Inflammatory macrophage treated with lipopolysaccharide for 1 hour (primary cell): ENCODE results near the gene CCL5.

Source experiments
- DNase-seq, 2 donors: peaks; one replicate each; pipeline ENCODE4 v3.0.0-alpha.2; 2020 to 2022

Gene CCL5

GRCh38 chr17:35879773-35880654 lies at the start of gene CCL5:
Gene CCL5, minus strand, starts transcription at chr17:35880360.
- DNase-seq: peak; percentile 91 to 92

DNA sequence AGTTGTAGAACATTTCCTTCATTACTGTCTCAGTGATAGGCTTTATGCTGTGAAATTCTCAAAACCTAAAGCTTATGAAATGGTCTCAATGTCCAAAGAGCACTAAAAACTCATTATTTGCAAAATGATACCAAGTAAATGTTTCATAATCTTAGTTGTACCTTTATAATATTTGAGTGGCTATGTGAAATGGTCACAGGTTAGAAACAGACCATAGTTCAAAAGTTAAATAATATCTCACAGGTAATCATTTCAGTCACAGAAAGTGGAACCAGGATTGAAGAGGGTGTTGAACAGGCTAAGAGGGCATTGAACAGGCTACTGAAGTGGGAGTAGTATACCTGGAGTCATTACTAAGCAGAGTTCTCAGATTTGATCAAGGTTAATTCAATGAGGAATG lies 47.6 kb upstream of the CCL5 start:
- no peak for DNase-seq

GRCh38 chr17:35923609-35924114 lies 43.5 kb upstream of the CCL5 start:
- no peak for DNase-seq

- DNase-seq: no peak
Observed at GRCh38 chr17:35920229-35920628, 40.1 kb upstream of the CCL5 start.

DNA sequence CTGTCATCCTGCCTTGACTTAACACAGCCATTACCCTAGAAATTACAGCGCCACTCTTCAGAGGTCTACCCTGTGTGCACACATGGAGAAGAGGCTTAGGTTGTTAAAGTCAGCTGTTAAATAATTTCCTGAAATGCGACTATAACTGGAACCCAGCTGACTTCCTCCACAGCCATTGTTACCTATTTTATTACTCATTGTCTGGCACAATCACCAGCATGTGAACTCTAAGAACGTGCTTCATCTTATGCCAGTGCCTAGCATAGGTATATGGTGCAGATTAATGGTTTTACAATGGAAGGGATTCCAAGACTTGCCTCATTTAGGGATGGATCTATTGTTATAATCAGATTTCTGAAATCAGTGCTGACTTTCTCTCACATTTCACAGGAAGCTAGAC lies 38.5 kb upstream of the CCL5 start:
- DNase-seq: peak in 1 of 2 donors; percentile 8

- DNase-seq: no peak
Observed at GRCh38 chr17:35917519-35918213, 37.5 kb upstream of the CCL5 start.

DNA sequence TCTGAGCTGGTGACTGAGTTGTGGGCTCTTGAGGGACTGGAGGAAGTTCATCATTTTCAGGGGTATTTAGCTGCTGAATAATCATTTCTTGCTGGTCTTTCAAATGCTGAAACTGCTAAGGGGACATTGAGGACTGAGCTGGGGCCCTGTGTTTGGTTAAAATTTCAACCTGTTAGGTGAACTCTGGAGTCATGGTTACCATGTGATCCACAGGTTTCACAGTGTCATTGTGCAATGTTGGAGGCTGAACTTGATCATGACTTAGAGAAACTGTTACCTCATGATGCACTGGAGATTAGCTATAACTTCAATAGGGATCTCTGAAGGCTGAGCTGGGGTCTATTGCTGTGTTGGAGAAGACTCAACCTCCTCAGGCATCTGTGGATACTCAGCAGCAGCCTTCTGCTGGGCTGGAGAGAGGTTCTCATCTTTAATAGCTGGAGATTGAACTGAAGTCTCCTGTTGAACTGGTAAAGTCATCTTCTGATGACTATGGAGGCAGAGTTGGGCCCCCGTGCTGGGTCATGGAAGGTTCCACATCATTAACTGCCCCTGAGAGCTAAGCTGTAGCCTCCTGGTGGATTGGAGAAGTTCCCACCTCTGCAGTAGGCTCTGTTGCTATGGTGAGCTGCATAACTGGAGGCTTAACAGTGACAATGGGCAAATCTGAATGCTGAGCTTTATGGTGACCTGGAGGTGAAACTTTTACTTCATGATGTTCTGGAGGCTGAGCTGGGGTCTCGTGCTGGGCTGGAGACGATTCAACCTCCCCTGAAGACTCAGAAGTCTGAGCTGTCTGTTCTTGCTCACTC lies 35.2 kb upstream of the CCL5 start:
- DNase-seq: no peak

DNA sequence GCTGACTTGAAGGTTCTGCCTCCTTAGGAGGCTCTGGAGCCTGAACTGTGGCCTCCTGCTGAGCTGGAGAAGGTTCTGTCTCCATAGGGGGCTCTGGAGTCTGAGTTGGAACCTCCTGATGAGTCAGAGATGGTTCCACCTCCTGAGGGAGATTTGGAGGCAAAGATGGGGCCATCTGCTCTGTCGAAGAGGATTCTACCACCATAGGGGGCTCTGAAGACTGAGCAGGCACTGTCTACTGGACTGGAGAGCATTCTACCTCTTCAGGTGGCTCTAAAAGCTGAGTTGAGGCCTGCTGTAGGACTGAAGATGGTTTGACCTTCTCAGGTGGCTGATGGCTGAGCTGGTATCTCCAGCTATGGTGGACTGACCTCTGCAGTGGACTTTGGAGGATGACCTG lies 34.2 kb upstream of the CCL5 start:
- DNase-seq: no peak

DNA sequence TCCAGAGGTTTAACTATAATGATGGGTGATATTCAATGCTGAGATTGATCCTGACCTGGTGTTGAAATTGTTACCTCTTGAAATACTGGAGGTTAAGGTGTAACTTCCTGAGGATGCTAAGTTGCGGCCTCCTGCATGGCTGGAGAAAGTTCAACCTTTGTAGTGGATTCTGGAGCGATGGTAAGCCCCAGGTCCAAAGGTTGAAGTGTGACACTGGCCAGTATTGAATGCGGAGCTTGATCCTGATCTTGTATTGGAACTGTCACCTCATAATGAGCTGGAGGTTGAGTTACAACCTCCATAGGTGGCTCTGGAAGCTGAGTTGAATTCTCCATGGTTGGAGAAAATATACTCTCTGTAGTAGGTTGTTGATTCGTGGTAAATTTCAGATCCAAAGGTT lies 33.4 kb upstream of the CCL5 start:
- no peak for DNase-seq

DNA sequence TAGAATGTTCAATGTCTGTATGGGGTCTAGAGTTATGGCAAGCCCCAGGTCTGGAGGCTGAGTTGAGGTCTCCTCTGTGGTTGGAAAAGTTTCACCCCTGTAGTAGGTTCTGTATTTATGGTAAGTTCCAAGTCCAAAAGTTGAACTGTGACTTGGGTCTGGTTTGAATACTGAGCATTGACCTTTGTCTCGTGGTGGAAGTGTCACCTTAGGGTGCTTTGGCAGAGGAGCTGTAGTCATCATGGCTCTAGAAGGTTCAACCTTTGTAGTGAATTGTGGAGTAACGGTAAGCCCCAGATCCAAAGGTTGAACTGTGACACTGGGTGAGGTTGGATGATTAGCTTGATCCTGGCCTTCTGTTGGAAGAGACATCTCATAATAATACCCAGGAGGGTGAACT lies 32.8 kb upstream of the CCL5 start:
- DNase-seq: no peak

DNA sequence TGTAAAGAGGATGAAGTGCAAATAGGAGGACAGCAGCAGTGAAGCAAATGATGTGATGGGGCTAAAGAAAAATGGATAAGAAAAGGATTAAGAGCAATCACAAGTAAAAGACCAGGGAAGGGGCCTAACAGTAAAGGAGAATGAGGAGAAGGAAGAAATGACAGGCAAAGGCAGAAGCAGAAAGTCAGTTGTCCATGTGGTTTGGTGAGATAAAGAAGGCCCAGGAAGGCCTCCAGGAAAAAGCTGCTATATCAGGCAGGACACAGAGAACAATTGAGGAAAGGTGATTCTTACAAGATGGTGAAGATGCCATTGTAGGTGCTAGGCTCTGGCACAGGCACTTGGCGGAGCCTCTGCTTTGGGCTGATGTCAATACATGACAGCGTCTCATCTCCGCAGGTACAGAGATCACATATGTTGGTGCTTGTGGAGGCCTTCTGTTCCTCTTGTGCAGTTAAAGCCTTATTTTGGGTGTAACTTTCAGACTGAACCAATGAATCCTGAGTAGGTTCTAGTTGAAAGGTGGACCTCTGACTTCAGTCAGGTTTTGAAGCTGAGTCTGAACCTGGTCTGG lies 32.3 kb upstream of the CCL5 start:
- DNase-seq: no peak

DNA sequence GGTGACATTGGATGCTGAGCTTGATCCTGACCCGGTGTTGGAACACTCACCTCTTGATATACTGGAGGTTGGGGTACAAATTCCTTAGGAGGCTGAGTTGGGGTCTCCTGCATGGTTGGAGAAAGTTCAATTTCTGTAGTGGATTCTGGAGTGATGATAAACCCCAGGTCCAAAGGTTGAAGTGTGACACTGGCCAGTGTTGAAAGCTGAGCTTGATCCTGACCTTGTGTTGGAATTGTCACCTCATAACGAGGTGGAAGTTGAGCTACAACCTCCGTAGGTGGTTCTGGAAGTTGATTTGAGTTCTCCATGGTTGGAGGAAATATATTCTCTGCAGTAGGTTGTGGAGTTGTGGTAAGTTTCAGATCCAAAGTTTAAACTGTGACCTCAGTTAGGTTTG lies 29.2 kb upstream of the CCL5 start:
- DNase-seq: no peak

GRCh38 chr17:35907691-35908090 lies 27.5 kb upstream of the CCL5 start:
- DNase-seq: no peak

DNA sequence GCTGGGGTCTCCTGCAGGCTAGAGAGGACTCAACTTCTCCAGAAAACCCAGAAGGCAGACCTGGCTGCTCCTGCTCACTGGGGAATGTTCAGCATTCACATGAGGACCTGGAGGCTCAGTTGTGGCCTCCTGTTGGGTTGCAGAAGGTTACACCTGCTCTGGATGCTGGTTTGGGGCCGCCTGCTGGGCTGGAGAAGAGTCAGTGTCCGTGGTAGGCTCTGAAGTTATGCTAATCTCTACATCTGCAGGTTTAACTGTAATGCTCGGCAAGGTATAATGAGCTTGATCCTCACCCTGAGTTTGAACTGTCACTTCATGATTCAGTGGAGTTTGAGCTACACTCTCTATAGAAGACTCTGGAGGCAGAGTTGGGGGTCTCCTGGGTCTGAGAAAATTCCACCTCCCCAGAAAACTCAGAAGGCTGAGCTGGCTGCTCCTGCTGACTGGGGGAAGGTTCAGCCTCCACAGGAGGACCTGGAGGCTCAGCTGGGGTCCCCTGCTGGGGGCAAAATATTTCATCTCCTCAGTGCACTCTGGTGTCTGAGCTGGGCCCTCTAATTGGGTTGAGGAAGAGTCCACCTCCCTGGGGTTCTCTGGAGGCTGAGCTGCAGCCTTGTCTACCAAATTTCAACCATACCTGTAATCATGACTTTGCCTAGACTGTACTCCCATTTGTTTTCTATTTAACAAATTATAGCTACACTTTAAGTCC lies 26.9 kb upstream of the CCL5 start:
- DNase-seq: no peak

DNA sequence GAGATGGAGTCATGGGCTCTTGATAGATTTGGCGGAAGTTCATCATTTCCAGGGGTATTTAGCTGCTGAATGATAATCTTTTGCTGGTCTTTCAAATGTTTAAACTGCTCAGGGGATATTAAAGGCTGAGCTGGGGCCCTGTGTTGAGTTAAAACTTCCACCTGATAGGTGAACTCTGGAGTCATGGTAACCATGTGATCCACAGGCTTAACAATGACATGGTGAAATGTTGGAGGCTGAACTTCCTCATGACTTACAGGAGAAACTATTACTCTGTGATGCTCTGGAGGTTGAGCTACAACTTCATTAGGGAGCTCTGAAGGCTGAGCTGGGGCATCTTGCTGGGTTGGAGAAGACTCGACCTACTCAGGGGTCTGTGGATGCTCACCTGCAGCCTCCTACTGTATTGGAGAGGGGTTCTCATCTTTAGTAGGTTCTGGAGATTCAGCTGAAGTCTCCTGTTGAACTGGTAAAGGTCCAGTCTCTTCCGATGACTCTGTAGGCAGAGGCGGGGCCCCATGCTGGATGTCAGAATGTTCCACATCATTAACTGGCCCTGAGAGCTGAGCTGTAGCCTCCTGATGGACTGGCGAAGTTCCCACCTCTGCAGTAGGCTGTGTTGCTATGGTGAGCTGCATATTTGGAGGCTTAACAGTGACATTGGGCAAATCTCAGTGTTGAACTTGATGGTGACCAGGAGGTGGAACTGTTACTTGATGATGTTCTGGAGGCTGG lies 26.2 kb upstream of the CCL5 start:
- DNase-seq: no peak

GRCh38 chr17:35903451-35903850 lies 23.3 kb upstream of the CCL5 start:
- no peak for DNase-seq

GRCh38 chr17:35901631-35902175 lies 21.5 kb upstream of the CCL5 start:
- DNase-seq: no peak

DNA sequence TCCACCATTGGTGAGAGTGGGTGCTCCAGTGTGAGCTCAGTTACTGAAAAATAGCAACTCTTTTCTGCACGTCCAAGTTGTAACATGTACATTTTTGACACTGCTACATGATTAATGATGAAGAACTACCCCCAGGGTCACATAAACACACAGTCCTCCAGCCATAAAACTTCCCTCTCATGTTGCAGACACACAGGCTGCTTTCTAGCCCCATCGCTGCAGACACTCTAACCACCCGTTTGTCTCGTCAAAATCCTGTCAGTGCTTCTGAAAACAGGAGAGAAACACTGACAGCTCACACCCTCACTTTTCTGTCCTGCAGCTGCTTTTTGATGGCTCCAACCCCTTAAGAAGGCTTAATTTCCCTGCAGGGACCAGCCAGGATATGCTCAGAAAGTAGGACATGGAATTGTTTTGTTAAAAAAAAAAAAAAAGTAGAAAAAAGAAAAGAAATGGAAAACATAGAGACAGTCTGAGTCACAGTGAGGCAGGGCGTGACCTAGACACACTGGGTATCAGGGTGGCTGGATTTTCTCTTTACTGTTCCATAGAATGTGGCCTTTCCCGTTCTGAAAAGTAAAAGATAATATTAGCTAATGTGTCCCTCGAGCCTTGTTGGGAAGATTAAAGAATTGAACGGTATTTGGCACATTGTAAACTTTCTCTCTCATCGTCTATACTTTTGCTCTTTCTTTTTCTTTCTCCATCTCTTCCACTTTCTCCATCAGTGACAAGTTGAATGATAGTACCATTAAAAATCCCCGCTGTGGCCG lies 20.7 kb upstream of the CCL5 start:
- no peak for DNase-seq

DNA sequence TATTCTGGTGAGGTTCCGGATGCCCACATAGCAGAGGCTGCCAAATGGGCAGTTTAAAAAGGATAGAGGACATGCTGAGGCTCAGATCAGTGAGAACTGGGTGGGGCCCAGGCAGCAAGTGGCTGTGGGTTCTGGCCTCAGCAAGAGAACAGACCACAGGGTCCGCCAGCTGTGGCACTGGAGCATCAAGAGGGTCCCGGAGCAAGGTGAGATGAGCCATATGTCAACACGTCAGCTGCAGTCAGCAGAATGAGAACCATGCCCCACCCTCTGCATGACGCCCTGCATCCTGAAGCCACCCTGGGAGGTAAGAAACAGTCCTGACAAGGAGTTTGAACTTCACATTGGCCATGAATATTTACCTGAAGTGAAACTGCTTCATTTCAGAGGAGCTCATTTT lies 20.1 kb upstream of the CCL5 start:
- DNase-seq: no peak
